Measurements from ENCODE around the gene PFAS. TPM values are rescaled to one million over a fixed set of nuclear protein-coding genes. Genes with fewer than 3 reads are reported as not detected.

The PFAS gene
- total and polyA plus RNA-seq, 10 of the 15 experiments (the other 5 are each of a cell fraction or from before 2014, with no cell fraction given), result 13.9 to 122 (median 47.2) TPM

DNA sequence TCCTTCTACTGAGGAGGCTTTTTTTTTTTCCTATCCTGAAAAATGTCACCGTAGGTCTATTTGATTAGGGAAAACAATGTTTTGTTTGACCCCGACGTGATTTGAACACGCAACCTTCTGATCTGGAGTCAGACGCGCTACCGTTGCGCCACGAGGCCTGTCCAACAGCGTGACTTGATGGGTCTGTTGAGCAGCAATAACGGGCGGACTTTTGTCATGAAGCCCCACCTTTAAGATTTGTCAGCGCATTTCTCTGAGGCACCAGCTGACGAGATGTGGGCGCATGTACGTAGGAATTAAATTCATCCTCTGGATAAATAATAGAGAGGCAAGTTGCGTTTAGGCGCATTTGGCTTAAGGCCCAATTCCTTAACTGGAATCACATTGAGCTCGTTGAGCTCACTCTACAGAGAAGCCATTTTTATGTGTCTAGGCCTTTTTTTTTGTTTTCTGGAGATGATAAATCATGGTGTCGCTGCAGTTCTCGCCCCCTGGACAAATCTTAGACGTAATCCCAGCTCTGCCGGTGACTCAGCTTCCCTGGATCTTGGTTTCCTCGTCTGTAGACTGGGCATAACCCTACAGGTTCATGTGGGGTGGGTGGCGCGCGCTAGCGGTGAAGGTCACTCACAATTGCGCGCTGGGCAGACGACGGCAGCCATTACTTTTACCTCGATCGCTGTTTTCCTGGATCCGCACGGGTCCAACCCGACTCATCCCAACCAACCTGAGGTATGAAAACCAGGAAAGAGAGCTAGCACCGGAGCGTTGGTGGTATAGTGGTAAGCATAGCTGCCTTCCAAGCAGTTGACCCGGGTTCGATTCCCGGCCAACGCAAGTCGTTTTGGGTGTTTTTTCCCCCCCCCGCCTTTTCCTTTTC is 28.1 kb upstream of the PFAS start (continued):
- TF ChIP-seq, protein P1, sequence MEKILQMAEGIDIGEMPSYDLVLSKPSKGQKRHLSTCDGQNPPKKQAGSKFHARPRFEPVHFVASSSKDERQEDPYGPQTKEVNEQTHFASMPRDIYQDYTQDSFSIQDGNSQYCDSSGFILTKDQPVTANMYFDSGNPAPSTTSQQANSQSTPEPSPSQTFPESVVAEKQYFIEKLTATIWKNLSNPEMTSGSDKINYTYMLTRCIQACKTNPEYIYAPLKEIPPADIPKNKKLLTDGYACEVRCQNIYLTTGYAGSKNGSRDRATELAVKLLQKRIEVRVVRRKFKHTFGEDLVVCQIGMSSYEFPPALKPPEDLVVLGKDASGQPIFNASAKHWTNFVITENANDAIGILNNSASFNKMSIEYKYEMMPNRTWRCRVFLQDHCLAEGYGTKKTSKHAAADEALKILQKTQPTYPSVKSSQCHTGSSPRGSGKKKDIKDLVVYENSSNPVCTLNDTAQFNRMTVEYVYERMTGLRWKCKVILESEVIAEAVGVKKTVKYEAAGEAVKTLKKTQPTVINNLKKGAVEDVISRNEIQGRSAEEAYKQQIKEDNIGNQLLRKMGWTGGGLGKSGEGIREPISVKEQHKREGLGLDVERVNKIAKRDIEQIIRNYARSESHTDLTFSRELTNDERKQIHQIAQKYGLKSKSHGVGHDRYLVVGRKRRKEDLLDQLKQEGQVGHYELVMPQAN (conservative IDR thresholded peaks at IDR 0.05), result no peak; the same call in 1 of the 2 replicates
- TF ChIP-seq BMI1 (IDR thresholded peaks at IDR 0.05; ENCODE audit: borderline replicate concordance), result no peak
- peak; percentile 95 for TF ChIP-seq SREBF2 (IDR thresholded peaks at IDR 0.05; ENCODE audit: low read length)
- TF ChIP-seq HCFC1 (IDR thresholded peaks at IDR 0.05; ENCODE audit: low read length), result no peak
- TF ChIP-seq SRF (IDR thresholded peaks at IDR 0.05; ENCODE audit: low read depth in 2 of 2, low read length in 2 of 2), result no peak
- TF ChIP-seq, protein P2, sequence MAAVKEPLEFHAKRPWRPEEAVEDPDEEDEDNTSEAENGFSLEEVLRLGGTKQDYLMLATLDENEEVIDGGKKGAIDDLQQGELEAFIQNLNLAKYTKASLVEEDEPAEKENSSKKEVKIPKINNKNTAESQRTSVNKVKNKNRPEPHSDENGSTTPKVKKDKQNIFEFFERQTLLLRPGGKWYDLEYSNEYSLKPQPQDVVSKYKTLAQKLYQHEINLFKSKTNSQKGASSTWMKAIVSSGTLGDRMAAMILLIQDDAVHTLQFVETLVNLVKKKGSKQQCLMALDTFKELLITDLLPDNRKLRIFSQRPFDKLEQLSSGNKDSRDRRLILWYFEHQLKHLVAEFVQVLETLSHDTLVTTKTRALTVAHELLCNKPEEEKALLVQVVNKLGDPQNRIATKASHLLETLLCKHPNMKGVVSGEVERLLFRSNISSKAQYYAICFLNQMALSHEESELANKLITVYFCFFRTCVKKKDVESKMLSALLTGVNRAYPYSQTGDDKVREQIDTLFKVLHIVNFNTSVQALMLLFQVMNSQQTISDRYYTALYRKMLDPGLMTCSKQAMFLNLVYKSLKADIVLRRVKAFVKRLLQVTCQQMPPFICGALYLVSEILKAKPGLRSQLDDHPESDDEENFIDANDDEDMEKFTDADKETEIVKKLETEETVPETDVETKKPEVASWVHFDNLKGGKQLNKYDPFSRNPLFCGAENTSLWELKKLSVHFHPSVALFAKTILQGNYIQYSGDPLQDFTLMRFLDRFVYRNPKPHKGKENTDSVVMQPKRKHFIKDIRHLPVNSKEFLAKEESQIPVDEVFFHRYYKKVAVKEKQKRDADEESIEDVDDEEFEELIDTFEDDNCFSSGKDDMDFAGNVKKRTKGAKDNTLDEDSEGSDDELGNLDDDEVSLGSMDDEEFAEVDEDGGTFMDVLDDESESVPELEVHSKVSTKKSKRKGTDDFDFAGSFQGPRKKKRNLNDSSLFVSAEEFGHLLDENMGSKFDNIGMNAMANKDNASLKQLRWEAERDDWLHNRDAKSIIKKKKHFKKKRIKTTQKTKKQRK (IDR thresholded peaks at IDR 0.05; ENCODE audit: low read depth, low read length), result no peak
- TF ChIP-seq BCL11A (IDR thresholded peaks at IDR 0.05; ENCODE audit: low read depth, low read length), result no peak
- no peak for TF ChIP-seq HDAC6 (IDR thresholded peaks at IDR 0.05; ENCODE audit: unreplicated experiment)
- no peak for TF ChIP-seq RAD51 (IDR thresholded peaks at IDR 0.05)
- TF ChIP-seq, protein P3, sequence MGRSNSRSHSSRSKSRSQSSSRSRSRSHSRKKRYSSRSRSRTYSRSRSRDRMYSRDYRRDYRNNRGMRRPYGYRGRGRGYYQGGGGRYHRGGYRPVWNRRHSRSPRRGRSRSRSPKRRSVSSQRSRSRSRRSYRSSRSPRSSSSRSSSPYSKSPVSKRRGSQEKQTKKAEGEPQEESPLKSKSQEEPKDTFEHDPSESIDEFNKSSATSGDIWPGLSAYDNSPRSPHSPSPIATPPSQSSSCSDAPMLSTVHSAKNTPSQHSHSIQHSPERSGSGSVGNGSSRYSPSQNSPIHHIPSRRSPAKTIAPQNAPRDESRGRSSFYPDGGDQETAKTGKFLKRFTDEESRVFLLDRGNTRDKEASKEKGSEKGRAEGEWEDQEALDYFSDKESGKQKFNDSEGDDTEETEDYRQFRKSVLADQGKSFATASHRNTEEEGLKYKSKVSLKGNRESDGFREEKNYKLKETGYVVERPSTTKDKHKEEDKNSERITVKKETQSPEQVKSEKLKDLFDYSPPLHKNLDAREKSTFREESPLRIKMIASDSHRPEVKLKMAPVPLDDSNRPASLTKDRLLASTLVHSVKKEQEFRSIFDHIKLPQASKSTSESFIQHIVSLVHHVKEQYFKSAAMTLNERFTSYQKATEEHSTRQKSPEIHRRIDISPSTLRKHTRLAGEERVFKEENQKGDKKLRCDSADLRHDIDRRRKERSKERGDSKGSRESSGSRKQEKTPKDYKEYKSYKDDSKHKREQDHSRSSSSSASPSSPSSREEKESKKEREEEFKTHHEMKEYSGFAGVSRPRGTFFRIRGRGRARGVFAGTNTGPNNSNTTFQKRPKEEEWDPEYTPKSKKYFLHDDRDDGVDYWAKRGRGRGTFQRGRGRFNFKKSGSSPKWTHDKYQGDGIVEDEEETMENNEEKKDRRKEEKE (IDR thresholded peaks at IDR 0.05), result no peak
- no peak for TF ChIP-seq ASH2L (IDR thresholded peaks at IDR 0.05; ENCODE audit: borderline replicate concordance, low read depth)
- TF ChIP-seq POLR2A (IDR thresholded peaks at IDR 0.05; ENCODE audit: low read depth, low read length), result no peak
- TF ChIP-seq RB1 (IDR thresholded peaks at IDR 0.05; ENCODE audit: borderline replicate concordance), result peak; percentile 30; the same call in 1 of the 2 replicates
- TF ChIP-seq ATF7 (IDR thresholded peaks at IDR 0.05; ENCODE audit: low read depth), result no peak; the same call in none of the 2 replicates
- peak; percentile 99 for TF ChIP-seq IKZF1 (conservative IDR thresholded peaks at IDR 0.05)
- TF ChIP-seq TBL1XR1 (IDR thresholded peaks at IDR 0.05; ENCODE audit: low read depth, low read length), result 0 out of 2 replicates have a peak, but pooled peaks have one; percentile 67
- TF ChIP-seq SIX5 (IDR thresholded peaks at IDR 0.05; ENCODE audit: low read depth, low read length, severe bottlenecking), result no peak
- no peak for TF ChIP-seq SPI1 (IDR thresholded peaks at IDR 0.05; ENCODE audit: borderline replicate concordance, insufficient read depth, low read depth, low read length)
- TF ChIP-seq, protein P4, sequence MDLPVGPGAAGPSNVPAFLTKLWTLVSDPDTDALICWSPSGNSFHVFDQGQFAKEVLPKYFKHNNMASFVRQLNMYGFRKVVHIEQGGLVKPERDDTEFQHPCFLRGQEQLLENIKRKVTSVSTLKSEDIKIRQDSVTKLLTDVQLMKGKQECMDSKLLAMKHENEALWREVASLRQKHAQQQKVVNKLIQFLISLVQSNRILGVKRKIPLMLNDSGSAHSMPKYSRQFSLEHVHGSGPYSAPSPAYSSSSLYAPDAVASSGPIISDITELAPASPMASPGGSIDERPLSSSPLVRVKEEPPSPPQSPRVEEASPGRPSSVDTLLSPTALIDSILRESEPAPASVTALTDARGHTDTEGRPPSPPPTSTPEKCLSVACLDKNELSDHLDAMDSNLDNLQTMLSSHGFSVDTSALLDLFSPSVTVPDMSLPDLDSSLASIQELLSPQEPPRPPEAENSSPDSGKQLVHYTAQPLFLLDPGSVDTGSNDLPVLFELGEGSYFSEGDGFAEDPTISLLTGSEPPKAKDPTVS (IDR thresholded peaks at IDR 0.05; ENCODE audit: low read depth, low read length), result 0 out of 2 replicates have a peak, but pooled peaks have one; percentile 44

All from GM12878 (cell line).